ENCODE data around the gene SPATA31E1. TPM values are rescaled to one million over a fixed set of nuclear protein-coding genes. Genes with fewer than 3 reads are reported as not detected.

SPATA31E1 gene
- polyA plus RNA-seq, 1 experiment: not detected

GRCh38 chr9:87857948-87858335 is 24.7 kb upstream of the SPATA31E1 start:
- TF ChIP-seq CTCF (IDR thresholded peaks at IDR 0.05; ENCODE audit: insufficient read depth, low read depth, low read length): no peak
- CTCF ChIA-PET: no interaction called here
- no peaks in the 10 kb centered on the region for H3K27me3 ChIP-seq (ENCODE audit: control insufficient read depth, insufficient read depth, low read length)
- H3K4me3 ChIP-seq (ENCODE audit: low read depth, low read length): no peak overlapping the region
- H3K36me3 ChIP-seq (ENCODE audit: control insufficient read depth, insufficient read depth, low read length): no peaks in the 10 kb centered on the region
- no peak for DNase-seq (ENCODE audit: low read depth)
- POLR2A ChIA-PET: no interaction called here

- POLR2A ChIA-PET: no interaction called here
- Histone ChIP-seq H3K4me3 (ENCODE audit: low read depth, low read length) (no peak overlapping the region), H3K27me3 (ENCODE audit: control insufficient read depth, insufficient read depth, low read length) (no peaks in the 10 kb centered on the region), H3K36me3 (ENCODE audit: control insufficient read depth, insufficient read depth, low read length) (no peaks in the 10 kb centered on the region)
- no peak for TF ChIP-seq CTCF (IDR thresholded peaks at IDR 0.05; ENCODE audit: insufficient read depth, low read depth, low read length)
- DNase-seq (ENCODE audit: low read depth): no peak
- CTCF ChIA-PET: no interaction called here
These were observed 23.5 kb upstream of the SPATA31E1 start for GRCh38 chr9:87859137-87859536.

- Histone ChIP-seq H3K4me3 (ENCODE audit: low read depth, low read length) (no peak overlapping the region), H3K36me3 (ENCODE audit: control insufficient read depth, insufficient read depth, low read length) (no peaks in the 10 kb centered on the region), H3K27me3 (ENCODE audit: control insufficient read depth, insufficient read depth, low read length) (no peaks in the 10 kb centered on the region)
- no peak for DNase-seq (ENCODE audit: low read depth)
- POLR2A ChIA-PET: no interaction called here
- no peak for TF ChIP-seq CTCF (IDR thresholded peaks at IDR 0.05; ENCODE audit: insufficient read depth, low read depth, low read length)
- CTCF ChIA-PET: no interaction called here
These were observed 22.9 kb upstream of the SPATA31E1 start for GRCh38 chr9:87859786-87860185.

GRCh38 chr9:87861332-87861731 is 21.3 kb upstream of the SPATA31E1 start:
- TF ChIP-seq CTCF (IDR thresholded peaks at IDR 0.05; ENCODE audit: insufficient read depth, low read depth, low read length): no peak
- Histone ChIP-seq H3K27me3 (ENCODE audit: control insufficient read depth, insufficient read depth, low read length) (no peaks in the 10 kb centered on the region), H3K4me3 (ENCODE audit: low read depth, low read length) (no peak overlapping the region), H3K36me3 (ENCODE audit: control insufficient read depth, insufficient read depth, low read length) (no peaks in the 10 kb centered on the region)
- POLR2A ChIA-PET: no interaction called here
- CTCF ChIA-PET: no interaction called here
- no peak for DNase-seq (ENCODE audit: low read depth)

- TF ChIP-seq CTCF (IDR thresholded peaks at IDR 0.05; ENCODE audit: insufficient read depth, low read depth, low read length): no peak
- Histone ChIP-seq H3K4me3 (ENCODE audit: low read depth, low read length) (no peak overlapping the region), H3K36me3 (ENCODE audit: control insufficient read depth, insufficient read depth, low read length) (no peaks in the 10 kb centered on the region), H3K27me3 (ENCODE audit: control insufficient read depth, insufficient read depth, low read length) (no peaks in the 10 kb centered on the region)
- ChIA-PET CTCF (interaction anchor here (1.0 to 1.4 kb wide), 2 partner anchors 11 to 16 kb away, joined by 3 read pairs; no protein-coding TSS in a partner anchor), POLR2A (interaction anchor here (0.7 kb wide), 1 partner anchor 9 kb away, joined by 3 read pairs; no protein-coding TSS in a partner anchor)
- DNase-seq (ENCODE audit: low read depth): no peak
These were observed 20.0 kb upstream of the SPATA31E1 start for GRCh38 chr9:87862536-87863268.

Data from BJ (cell line).